Activated CD4-positive, CD25-positive, alpha-beta regulatory T cell treated with anti-CD3 and anti-CD28 coated beads, Interleukin-2, amount 50 U/mL, for 24 hours (primary cell): ENCODE measurements around the gene SPPL2C.

Experiments
- ATAC-seq, 2 donors: fragments of 150-1000 bp; cut with Tn5 transposase; one replicate each; pipeline ENCODE4 v1.10.0; 2021; ENCODE audit warnings: mild to moderate bottlenecking in 1 of 2, moderate library complexity in 1 of 2

SPPL2C gene, protein sequence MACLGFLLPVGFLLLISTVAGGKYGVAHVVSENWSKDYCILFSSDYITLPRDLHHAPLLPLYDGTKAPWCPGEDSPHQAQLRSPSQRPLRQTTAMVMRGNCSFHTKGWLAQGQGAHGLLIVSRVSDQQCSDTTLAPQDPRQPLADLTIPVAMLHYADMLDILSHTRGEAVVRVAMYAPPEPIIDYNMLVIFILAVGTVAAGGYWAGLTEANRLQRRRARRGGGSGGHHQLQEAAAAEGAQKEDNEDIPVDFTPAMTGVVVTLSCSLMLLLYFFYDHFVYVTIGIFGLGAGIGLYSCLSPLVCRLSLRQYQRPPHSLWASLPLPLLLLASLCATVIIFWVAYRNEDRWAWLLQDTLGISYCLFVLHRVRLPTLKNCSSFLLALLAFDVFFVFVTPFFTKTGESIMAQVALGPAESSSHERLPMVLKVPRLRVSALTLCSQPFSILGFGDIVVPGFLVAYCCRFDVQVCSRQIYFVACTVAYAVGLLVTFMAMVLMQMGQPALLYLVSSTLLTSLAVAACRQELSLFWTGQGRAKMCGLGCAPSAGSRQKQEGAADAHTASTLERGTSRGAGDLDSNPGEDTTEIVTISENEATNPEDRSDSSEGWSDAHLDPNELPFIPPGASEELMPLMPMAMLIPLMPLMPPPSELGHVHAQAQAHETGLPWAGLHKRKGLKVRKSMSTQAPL

GRCh38 chr17:45844695-45845375 is at the start of gene SPPL2C:
SPPL2C (plus strand) TSS chr17:45844881; CDS start chr17:45844907, 26 bp downstream.
- ATAC-seq, result no peak

- no peak for ATAC-seq
Observed at GRCh38 chr17:45800816-45801215, 43.9 kb upstream of the SPPL2C start.

GRCh38 chr17:45801421-45801820 is 43.3 kb upstream of the SPPL2C start:
- no peak for ATAC-seq

- ATAC-seq, result no peak
Observed at GRCh38 chr17:45808845-45809244, 35.8 kb upstream of the SPPL2C start.

DNA sequence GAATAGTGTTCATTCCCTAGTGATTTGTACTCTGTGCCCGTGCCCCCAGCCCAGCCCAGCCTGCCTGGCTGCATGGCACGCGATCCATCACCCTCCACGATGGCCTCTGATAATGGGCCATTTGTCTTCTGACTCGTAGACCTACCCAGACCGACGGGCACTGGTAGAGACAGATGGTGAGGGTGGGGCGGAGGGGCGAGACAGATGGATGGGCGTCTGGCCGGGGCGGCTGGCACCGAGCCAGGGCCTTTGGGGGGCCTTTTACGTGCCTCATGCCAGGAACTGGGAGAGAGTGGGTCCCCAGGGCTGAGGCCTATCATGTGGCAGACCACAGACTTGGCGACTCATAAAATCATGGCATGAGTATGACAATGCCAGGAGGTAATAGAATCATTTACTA is 35.2 kb upstream of the SPPL2C start:
- ATAC-seq, result no peak

DNA sequence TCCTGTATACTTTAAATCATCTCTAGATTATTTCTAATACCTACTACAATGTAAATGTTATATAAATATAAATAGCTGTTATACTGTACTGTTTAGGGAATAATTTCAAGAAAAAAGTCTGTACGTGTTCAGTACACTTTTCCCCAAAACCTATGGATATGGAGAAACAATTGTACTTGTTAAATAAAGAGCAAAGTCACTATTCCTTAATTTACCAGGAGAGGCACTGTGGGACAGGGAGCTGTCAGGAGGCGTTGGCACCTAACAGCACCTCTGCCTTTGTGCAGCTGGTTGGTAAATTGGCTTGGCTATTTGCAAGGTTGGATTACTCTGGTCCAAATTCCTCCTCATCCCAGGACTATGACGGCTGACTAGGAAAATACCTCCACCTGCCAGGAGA is 32.6 kb upstream of the SPPL2C start:
- no peak for ATAC-seq

- no peak for ATAC-seq
Observed at GRCh38 chr17:45813048-45813725, 31.5 kb upstream of the SPPL2C start.

DNA sequence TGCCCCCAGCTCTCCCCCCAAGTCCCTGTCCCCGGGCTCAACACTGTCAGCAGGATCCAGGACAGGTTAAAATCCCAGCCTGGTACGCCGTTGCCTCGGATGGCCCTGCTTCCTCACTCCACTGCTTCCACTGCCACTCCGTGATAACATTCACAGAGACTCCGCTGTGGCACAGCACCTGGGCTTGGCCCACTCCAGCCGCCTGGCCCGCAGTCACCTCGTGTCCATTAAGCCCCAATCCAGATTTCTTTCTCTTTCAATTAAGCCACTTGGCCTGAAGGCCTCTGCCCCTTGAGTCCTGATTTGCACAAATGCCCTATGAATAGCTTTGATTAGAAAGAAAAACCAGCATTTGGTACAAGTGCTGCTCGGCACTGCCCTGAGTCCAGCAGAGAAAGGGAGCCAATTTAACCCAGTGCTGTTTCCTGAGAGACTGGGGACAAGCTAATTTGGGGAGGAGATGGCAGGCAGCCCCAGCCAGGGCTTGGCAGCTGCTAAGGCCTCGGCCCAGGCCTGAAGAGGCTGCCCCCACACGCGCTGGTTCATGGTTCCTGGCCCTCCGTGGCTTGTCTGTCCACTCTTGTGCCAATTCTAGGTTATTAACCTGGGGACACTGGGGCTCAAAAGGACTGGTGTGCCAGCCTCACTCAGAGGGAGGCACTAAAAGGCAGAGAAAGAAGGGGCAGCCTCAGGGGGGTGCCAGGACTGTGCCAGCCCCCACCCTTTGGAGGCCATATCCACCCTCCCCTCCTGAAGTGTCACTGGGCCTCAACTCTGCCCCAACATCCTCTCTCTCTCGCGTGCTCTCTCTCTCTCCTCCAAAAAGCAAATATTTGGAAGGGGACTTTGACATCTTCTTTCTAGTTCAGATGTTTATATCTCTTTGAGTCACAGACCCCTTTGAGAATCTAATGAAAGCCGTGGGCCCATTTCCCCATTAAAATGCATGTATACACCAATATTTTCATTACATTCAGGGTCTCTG is 29.8 kb upstream of the SPPL2C start:
- no peak for ATAC-seq

DNA sequence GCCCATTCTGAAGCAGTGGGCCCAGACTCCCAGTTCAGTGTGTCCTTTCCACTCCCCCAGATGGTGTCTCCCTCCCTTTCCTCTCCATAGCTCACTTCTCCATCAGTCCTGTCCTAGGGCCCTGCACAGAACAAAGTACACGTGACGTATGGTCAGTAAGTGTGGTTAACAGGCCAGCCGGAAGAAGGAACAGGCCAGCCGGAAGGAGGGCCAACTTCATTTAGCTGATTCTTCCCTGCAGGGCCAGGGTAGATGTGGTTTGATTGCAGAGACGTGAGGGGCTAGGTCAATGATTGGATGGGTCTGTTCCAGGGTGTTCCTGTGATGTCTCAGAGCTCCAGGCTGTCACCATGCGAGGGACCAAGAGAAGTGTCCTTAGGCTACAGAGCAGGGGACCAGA is 28.9 kb upstream of the SPPL2C start:
- ATAC-seq, result no peak

GRCh38 chr17:45818041-45818440 is 26.6 kb upstream of the SPPL2C start:
- no peak for ATAC-seq

DNA sequence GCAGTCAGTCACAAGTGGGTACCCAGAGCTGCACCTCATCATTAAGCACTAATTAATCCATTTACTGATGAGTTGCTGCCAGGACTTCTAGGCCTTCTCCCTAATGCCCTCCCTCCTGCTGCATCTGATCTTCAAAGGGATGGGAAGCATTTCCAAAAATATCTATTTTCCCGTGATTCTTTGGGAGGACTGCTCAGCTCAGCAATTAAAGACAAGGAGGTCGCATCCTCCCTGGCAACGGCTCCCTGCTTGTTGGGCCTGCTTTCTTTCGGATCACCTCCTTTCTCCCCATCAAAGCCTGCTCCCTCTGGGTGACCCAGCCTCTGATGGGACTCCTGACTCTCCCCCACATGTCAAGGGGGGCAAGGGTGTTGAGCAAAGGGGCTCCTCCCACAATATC is 26.0 kb upstream of the SPPL2C start:
- no peak for ATAC-seq

- no peak for ATAC-seq
Observed at GRCh38 chr17:45819632-45820031, 25.0 kb upstream of the SPPL2C start.

DNA sequence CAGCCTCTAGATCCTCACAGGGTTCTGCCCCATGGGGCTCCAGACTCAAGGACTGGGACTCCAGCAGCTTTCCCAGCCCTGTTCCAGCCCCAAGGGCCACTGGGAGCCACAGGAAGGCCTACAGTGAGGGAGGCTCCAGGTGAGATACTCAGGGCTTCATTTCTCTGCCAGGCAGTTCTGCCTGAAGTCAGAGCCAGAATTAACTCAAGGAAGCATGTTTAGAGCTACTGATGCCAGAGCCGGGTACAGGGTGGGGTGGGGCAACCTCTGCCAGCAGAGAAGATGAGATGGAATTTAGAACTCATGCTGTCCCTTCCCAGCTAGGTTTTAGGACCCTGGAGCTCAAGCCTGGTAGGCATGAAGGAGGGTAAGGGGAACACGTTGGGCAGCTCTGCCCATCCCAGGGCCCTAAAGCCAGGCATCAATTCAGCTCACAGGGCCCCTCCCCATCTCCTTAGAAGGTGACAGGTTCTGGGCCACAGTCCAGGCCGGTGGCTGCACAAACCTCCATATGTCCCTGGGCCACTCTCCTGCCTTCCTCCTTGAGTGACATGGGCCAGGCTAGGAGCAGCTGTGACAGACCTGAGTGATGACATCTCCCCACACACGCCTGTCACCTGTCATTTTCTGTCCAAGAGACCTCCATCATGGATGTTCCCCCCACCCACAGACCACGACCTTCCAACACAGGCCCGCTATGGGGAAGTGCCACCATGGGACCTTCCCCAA is 24.5 kb upstream of the SPPL2C start:
- ATAC-seq, result no peak

DNA sequence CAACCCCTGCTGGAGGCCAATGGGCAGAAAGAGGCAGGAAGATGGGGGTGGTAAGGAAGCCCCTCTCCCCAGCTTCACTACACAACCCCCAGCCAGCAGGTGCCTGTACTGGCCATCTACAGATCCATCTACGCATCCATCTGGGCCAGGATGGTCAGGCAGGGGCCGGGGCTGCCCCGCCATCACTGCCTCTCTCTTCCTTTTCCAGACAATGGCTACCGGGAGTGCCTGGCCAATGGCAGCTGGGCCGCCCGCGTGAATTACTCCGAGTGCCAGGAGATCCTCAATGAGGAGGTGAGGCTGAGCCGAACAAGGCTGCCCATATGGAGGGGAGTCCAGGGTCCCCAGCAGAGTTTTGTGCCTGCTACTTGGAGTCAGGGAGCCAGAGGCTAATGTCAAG is 23.5 kb upstream of the SPPL2C start:
- no peak for ATAC-seq

- no peak for ATAC-seq
Observed at GRCh38 chr17:45823598-45823997, 21.1 kb upstream of the SPPL2C start.

DNA sequence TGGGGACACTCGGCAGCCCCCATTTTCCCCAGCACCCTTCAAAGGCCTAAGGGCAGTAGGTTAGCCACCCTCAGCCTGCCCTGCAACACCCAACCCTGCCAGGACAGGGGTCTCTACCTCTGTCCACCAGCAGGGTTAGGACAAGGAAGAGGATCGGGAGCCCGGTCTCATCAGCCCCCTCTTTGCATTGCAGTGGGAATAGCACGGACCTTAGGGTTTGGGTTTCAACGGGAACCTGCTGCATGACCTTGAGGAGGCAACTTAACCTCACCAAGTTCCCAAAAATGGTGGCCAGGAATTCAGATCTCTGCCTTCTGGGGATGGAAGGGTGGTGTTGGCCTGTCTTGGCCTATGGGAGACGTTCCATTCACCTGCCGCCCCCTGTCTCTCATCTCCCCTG is 20.2 kb upstream of the SPPL2C start:
- no peak for ATAC-seq

GRCh38 chr17:45824901-45825492 is 19.7 kb upstream of the SPPL2C start:
- no peak for ATAC-seq

- no peak for ATAC-seq
Observed at GRCh38 chr17:45825792-45826191, 18.9 kb upstream of the SPPL2C start.

DNA sequence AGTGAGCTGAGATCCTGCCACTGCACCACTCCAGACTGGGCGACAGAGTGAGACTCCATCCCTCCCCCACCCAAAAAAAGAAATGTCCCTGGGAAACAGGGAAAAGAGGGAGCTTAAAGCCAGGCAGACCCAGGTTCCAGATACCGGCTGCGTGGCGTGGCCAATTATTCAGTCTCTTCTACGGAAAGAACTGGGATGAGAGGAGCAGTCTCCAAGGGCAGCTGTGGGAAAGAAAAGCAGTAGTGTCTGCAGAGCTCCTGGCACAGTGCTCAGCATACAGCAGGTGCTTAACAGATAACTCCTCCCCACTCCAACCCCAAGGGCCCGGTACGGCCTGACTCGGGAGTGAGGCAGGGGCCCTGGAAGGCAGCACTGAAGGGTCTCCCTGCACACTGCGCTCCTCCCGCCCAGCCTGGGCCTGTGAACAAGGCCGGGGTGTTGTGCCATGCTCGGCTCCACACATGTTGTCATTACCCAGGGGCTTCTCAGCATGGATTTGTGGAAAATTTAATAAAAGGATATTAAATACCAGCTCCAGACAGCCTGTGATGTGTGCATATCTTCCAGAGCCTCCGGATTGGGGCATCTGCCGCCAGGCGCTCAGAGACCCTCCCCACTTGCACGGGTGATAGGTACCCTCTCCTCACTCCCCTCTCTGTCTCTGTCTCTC is 17.6 kb upstream of the SPPL2C start:
- ATAC-seq, result no peak

DNA sequence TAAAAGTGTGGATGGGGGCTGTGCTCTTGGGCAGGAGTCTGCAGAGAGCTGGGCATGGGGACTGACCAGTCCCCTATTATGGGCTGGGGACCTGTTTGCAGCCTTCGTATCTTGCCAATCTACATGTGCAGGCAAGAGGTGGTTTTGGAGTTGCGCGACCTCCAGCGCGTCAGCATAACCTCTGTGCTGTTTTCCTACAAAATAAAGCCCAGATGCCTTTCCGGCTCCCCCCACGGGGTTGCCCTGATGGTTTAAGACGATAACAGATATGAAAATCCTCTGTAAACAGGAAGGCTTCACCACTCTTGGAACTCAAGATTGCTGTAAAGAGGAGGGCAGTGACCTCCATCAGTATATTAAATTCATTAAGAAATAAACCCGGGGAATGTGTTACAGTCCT is 16.5 kb upstream of the SPPL2C start:
- no peak for ATAC-seq
